Measurements from ENCODE around the gene WNK4. TPM values are rescaled to one million over a fixed set of nuclear protein-coding genes. Genes with fewer than 3 reads are reported as not detected.
"Not testable (repeated sequence)": the region's sequence is repeated elsewhere in the genome, so short reads cannot be mapped to it uniquely, and the experiment has no call there.

Gene WNK4
- total RNA-seq, 1 donor from 2014 or later: 0.16 TPM

- H3K27me3 Mint-ChIP-seq (ENCODE audit: unreplicated experiment): peaks cover 28% of the 10 kb centered on the region
- no peaks in the 10 kb centered on the region for H3K36me3 Mint-ChIP-seq (ENCODE audit: unreplicated experiment)
- H3K9me3 Mint-ChIP-seq (ENCODE audit: unreplicated experiment): no peaks in the 10 kb centered on the region
- no peak for DNase-seq (ENCODE audit: extremely low spot score, unreplicated experiment)
- TF ChIP-seq CTCF (IDR thresholded peaks at IDR 0.05): no peak
- H3K27ac Mint-ChIP-seq (ENCODE audit: unreplicated experiment): no peak overlapping the region
- H3K4me3 Mint-ChIP-seq (ENCODE audit: unreplicated experiment): peak overlapping the region; percentile 47
- peaks cover 7% of the 10 kb centered on the region for H3K4me1 Mint-ChIP-seq (ENCODE audit: unreplicated experiment)
Observed at GRCh38 chr17:42761638-42762037, 18.8 kb upstream of the WNK4 start.

- Mint-ChIP-seq H3K27me3 (ENCODE audit: unreplicated experiment) (peaks cover 5% of the 10 kb centered on the region), H3K36me3 (ENCODE audit: unreplicated experiment) (no peaks in the 10 kb centered on the region), H3K9me3 (ENCODE audit: unreplicated experiment) (no peaks in the 10 kb centered on the region), H3K27ac (ENCODE audit: unreplicated experiment) (no peak overlapping the region), H3K4me3 (ENCODE audit: unreplicated experiment) (no peak overlapping the region), H3K4me1 (ENCODE audit: unreplicated experiment) (peaks cover 7% of the 10 kb centered on the region)
- DNase-seq (ENCODE audit: extremely low spot score, unreplicated experiment): no peak
- no peak for TF ChIP-seq CTCF (IDR thresholded peaks at IDR 0.05)
Observed at GRCh38 chr17:42766124-42766523, 14.3 kb upstream of the WNK4 start.

- Mint-ChIP-seq H3K4me3 (ENCODE audit: unreplicated experiment) (no peak overlapping the region), H3K36me3 (ENCODE audit: unreplicated experiment) (no peaks in the 10 kb centered on the region), H3K27me3 (ENCODE audit: unreplicated experiment) (peaks cover 5% of the 10 kb centered on the region), H3K4me1 (ENCODE audit: unreplicated experiment) (peaks cover 8% of the 10 kb centered on the region), H3K9me3 (ENCODE audit: unreplicated experiment) (no peaks in the 10 kb centered on the region), H3K27ac (ENCODE audit: unreplicated experiment) (no peak overlapping the region)
- no peak for DNase-seq (ENCODE audit: extremely low spot score, unreplicated experiment)
- TF ChIP-seq CTCF (IDR thresholded peaks at IDR 0.05): no peak
Observed at GRCh38 chr17:42767512-42767911, 12.9 kb upstream of the WNK4 start.

- H3K4me1 Mint-ChIP-seq (ENCODE audit: unreplicated experiment): peaks cover 10% of the 10 kb centered on the region
- H3K4me3 Mint-ChIP-seq (ENCODE audit: unreplicated experiment); H3K9me3 Mint-ChIP-seq (ENCODE audit: unreplicated experiment); H3K27me3 Mint-ChIP-seq (ENCODE audit: unreplicated experiment); H3K27ac Mint-ChIP-seq (ENCODE audit: unreplicated experiment); H3K36me3 Mint-ChIP-seq (ENCODE audit: unreplicated experiment); DNase-seq (ENCODE audit: extremely low spot score, unreplicated experiment): not testable (repeated sequence)
Observed at GRCh38 chr17:42768006-42768405, 12.4 kb upstream of the WNK4 start.

- not testable (repeated sequence) for H3K27ac Mint-ChIP-seq (ENCODE audit: unreplicated experiment); H3K4me3 Mint-ChIP-seq (ENCODE audit: unreplicated experiment); H3K9me3 Mint-ChIP-seq (ENCODE audit: unreplicated experiment); DNase-seq (ENCODE audit: extremely low spot score, unreplicated experiment); H3K36me3 Mint-ChIP-seq (ENCODE audit: unreplicated experiment); H3K27me3 Mint-ChIP-seq (ENCODE audit: unreplicated experiment)
- H3K4me1 Mint-ChIP-seq (ENCODE audit: unreplicated experiment): peaks cover 20% of the 10 kb centered on the region
Observed at GRCh38 chr17:42769964-42770363, 10.4 kb upstream of the WNK4 start.

- Mint-ChIP-seq H3K9me3 (ENCODE audit: unreplicated experiment) (no peaks in the 10 kb centered on the region), H3K4me1 (ENCODE audit: unreplicated experiment) (peaks cover 20% of the 10 kb centered on the region), H3K4me3 (ENCODE audit: unreplicated experiment) (peak overlapping the region; percentile 98), H3K36me3 (ENCODE audit: unreplicated experiment) (peaks cover 9% of the 10 kb centered on the region), H3K27me3 (ENCODE audit: unreplicated experiment) (peaks cover 1% of the 10 kb centered on the region), H3K27ac (ENCODE audit: unreplicated experiment) (peak overlapping the region; percentile 96)
- no peak for TF ChIP-seq CTCF (IDR thresholded peaks at IDR 0.05)
- no peak for DNase-seq (ENCODE audit: extremely low spot score, unreplicated experiment)
Observed at GRCh38 chr17:42772945-42773289, 7.5 kb upstream of the WNK4 start.
